ENCODE measurements around the gene SOAT1.
"Not testable (repeated sequence)": the region's sequence is repeated elsewhere in the genome, so short reads cannot be mapped to it uniquely, and the experiment has no call there.

The SOAT1 gene

DNA sequence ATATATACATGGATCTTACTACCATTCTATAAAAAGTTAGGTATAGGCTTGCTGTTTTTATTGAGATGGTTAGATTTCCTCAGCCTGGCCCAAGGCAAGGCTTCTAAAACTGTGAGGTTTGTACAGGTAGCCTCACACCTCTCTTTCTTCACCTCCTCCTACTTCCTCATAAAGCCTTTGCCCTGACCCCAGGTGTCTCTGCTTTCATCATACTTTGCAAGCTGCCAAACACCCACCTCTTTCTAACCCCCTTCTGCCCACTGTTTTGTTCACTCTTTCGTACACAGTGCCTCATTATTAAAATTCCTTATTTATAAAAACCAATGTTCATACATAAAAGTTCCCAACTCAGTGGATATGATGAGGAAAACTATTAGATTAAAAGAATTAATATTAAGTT, 31.4 kb upstream of the SOAT1 start:
- H3K27ac ChIP-seq, result no peak overlapping the region
- ChIA-PET POLR2A (ENCODE audit: low non-redundant PET) (no interaction called here), CTCF (no interaction called here)
- TF ChIP-seq, protein P1, sequence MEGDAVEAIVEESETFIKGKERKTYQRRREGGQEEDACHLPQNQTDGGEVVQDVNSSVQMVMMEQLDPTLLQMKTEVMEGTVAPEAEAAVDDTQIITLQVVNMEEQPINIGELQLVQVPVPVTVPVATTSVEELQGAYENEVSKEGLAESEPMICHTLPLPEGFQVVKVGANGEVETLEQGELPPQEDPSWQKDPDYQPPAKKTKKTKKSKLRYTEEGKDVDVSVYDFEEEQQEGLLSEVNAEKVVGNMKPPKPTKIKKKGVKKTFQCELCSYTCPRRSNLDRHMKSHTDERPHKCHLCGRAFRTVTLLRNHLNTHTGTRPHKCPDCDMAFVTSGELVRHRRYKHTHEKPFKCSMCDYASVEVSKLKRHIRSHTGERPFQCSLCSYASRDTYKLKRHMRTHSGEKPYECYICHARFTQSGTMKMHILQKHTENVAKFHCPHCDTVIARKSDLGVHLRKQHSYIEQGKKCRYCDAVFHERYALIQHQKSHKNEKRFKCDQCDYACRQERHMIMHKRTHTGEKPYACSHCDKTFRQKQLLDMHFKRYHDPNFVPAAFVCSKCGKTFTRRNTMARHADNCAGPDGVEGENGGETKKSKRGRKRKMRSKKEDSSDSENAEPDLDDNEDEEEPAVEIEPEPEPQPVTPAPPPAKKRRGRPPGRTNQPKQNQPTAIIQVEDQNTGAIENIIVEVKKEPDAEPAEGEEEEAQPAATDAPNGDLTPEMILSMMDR (conservative IDR thresholded peaks at IDR 0.05; ENCODE audit: low read depth), result no peak
- DNase-seq (ENCODE audit: low spot score), result no peak

GRCh38 chr1:179263121-179263520, 30.5 kb upstream of the SOAT1 start:
- H3K27ac ChIP-seq, result no peak overlapping the region
- TF ChIP-seq, protein P1 (conservative IDR thresholded peaks at IDR 0.05; ENCODE audit: low read depth), result no peak
- DNase-seq (ENCODE audit: low spot score), result no peak
- POLR2A ChIA-PET (ENCODE audit: low non-redundant PET), result no interaction called here
- CTCF ChIA-PET, result no interaction called here

DNA sequence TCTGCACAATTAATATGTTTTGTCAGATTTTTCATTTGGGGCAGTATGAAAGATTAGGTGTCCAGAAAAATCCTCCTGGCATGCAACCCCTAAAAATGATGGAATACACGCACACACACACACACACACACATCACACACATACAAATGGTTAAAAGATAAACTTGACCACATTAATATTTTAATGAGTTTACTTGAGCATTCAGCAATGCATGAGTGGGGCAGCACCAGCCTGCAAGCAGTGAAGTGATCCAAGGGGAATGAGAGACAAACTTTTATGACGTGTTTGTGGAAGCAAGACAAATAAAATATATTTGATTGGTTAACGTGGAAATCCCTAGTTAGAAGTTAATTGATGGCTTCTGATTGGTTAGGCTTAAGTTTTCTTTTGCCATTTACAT, 29.1 kb upstream of the SOAT1 start:
- ChIA-PET POLR2A (ENCODE audit: low non-redundant PET) (no interaction called here), CTCF (no interaction called here)
- H3K27ac ChIP-seq, result no peak overlapping the region
- no peak for DNase-seq (ENCODE audit: low spot score)
- TF ChIP-seq, protein P1 (conservative IDR thresholded peaks at IDR 0.05; ENCODE audit: low read depth), result no peak

GRCh38 chr1:179269071-179269470, 24.5 kb upstream of the SOAT1 start:
- ChIA-PET CTCF (interaction anchor here (0.9 kb wide), 1 partner anchor 18 kb away, joined by 3 read pairs; no protein-coding TSS in a partner anchor), POLR2A (ENCODE audit: low non-redundant PET) (no interaction called here)
- DNase-seq (ENCODE audit: low spot score), result no peak
- H3K27ac ChIP-seq, result no peak overlapping the region
- TF ChIP-seq, protein P1 (conservative IDR thresholded peaks at IDR 0.05; ENCODE audit: low read depth), result no peak

DNA sequence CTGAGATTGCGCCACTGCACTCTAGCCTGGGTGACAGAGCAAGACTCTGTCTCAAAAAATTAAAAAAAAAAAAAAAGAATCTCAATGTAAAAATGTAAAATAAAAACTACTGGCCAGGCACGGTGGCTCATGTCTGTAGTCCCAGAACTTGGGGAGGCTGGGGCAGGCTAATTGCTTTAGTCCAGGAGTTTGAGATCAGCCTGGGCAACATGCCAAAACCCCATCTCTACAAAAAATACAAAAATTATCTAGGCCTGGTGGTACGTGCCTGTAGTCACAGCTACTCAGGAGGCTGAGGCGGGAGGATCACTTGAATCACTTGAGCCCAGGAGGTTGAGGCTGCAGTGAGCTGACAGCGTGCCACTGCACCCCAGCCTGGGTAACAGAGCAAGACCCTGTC, 19.2 kb upstream of the SOAT1 start:
- POLR2A ChIA-PET (ENCODE audit: low non-redundant PET); DNase-seq (ENCODE audit: low spot score); H3K27ac ChIP-seq: not testable (repeated sequence)
- CTCF ChIA-PET, result interaction anchor here (0.7 kb wide), 1 partner anchor 65 kb away, joined by 5 read pairs; no protein-coding TSS in a partner anchor

DNA sequence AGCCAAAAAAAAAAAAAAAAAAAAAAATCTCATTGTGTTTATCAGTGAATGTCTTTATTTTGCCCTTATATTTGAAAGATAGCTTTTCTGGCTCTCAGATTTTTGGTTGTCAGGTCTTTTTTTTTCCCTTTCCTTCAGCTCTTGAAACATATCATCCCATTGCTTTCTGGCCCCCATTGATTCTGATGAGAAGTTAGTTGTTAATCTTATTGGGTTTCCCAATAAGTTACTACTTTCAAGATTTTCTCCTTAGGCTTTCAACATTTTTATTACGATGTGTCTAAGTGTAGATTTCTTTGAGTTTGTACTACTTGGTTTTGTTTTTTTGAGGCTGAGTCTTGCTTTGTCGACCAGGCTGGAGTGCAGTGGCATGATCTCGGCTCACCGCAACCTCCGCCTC, 14.7 kb upstream of the SOAT1 start:
- CTCF ChIA-PET, result no interaction called here
- H3K27ac ChIP-seq, result no peak overlapping the region
- POLR2A ChIA-PET (ENCODE audit: low non-redundant PET), result no interaction called here
- TF ChIP-seq, protein P1 (conservative IDR thresholded peaks at IDR 0.05; ENCODE audit: low read depth), result no peak
- no peak for DNase-seq (ENCODE audit: low spot score)

- ChIA-PET POLR2A (ENCODE audit: low non-redundant PET) (no interaction called here), CTCF (interaction anchor here (0.6 to 0.8 kb wide), 2 partner anchors 108 to 516 kb away, joined by 3 to 5 read pairs; no protein-coding TSS in a partner anchor)
- TF ChIP-seq, protein P1 (conservative IDR thresholded peaks at IDR 0.05; ENCODE audit: low read depth), result no peak
- DNase-seq (ENCODE audit: low spot score), result no peak
- no peak overlapping the region for H3K27ac ChIP-seq
Observed at GRCh38 chr1:179283992-179284391, 9.6 kb upstream of the SOAT1 start.

All from RWPE1 (cell line).